Measurements from ENCODE around the gene TMEM63A.
"Not testable (repeated sequence)": the region's sequence is repeated elsewhere in the genome, so short reads cannot be mapped to it uniquely, and the experiment has no call there.

Gene TMEM63A

DNA sequence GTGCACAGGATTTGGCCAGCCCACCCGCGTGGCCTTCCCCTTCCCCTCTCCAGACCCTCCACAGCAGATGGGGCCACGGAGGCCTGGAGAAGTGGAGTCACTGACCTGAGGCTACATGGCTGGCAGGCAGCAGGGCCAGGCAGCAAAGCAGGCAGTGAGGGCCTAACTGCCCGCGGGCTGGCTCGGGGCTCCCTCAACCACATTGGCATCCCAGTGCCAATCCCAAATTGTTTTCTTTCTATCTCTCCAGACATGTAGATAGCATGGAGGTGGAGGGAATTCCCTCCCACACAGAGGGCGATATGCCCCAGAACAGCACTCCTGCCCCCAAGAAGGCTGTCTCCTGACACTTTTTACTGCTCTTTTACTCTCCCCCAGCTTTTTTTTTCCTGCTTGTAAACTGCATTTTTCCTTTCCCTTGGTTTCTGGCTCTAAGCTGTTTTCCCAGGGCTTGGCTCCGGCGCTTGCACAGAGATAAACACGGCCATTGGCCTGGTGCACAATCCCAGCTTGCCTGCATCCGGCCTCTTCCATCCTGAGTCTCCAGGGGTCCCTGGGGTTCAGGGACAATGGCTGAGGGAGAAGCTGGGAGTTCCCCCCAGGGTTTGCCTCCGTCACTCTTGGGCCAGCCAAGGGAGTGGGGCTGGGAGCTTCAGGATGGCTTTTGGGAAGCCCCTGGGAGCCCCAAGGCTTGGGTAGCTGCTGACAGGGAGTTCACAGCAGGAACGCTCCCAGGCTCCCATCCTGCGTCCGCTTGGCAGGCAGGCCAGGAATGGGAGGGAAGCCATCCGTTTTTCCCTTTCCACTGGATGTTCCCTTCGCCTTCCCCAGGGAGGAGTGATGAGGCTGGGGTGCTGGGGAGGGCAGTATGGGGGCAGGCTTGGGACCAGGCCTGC is 65.3 kb downstream of the TMEM63A start:
- FAIRE-seq, result no peak

DNA sequence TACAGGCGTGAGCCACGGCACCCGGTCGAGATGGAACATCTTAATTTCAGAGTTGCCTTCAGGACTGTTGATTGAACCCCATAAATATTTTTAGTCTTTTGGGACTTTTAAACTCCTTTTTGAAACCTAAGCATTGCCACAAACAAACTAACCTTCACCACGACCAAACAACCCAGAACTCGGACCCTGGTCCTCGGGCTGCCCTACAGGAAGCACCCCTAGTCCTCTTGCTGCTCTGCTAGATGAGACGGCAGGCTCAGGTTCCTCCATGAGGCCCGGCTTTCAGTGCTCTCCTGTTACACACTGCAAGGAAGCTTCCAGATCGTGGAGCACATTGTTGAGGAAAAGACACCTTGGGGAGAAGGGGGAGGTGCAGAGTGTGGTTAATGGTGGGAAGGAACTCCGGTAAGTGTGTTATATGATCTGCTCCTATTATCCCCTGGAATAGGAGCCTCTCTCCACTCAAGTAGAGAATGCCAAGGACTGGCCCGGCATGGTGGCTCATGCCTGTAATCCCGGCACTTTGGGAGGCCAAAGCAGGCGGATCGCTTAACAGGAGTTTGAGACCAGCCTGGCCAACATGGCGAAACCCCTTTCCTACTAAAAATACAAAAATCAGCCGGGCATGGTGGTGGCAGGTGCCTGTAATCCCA is 66.5 kb downstream of the TMEM63A start:
- no peak for FAIRE-seq

DNA sequence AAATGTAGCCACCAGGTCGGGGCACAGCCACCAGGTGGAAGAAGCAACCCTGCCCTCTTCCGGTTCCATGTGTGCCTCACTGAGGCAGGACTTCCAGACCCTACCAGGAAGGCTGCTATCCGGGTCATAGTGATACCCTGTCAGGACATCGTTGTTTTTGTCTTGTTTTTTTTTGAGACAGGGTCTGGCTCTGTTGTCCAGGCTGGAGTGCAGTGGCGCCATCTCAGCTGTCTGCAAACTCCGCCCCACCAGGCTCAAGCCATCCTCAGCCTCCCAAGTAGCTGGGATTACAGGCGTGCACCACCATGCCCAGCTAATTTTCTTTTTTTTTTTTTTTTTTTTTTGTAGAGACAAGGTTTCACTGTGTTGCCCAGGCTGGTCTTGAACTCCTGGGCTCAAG is 67.1 kb downstream of the TMEM63A start:
- not testable (repeated sequence) for FAIRE-seq

DNA sequence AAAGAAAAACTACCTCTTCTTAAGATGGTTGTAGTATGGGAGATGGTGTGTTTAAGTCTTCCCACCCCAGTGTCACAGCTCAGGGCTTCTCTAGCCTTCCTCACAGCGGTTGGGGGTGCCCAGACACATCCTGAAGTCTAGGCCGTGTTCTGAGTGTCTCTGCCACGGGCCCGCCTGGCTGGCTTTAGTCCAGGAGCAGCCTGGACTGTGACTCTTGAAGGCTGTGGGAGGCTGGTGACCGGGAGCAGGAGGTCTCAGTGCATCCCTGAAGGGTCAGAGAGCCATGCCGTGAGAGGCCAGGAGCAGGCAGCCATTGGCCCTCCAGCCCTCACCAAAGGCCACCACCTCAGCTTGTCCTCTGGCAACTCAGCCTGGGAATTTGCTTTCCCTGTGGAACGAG is 67.8 kb downstream of the TMEM63A start:
- FAIRE-seq, result no peak

DNA sequence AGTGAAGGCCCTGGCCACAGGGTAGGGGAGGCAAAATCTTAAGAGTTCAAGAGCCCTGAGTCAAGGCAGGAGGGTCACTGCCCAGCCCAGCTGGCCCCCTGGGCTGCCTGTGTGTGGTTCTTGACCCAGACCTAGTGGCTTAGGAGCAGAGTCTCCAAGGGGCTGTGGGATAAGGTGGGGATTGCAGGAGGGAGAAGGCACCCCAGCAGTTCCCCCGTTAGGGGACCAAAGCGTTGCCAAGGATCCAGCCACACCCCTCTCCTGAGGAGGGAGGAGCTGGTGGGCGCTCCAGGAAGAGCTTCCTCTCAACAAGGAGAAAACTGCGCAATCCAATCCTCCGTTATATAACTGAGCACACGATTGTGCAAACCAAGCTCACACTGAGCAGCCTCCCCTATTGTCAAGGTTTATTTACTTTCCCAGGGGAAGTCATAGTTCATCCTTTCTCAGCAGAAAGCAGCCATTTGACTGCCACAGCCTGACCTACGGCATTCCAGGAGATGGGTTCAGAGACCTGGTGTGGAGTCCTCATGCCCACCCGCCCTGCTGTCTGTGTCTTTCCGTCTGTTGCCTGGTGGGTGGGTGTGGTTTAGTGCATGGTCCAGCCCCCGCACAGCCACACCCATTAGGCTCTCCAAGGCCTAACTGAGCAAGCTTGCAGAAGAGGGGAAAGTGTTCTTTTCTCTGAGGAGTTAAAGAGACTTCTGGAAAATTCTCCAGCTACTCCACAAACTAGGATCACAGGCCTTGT is 68.8 kb downstream of the TMEM63A start:
- FAIRE-seq, result no peak

DNA sequence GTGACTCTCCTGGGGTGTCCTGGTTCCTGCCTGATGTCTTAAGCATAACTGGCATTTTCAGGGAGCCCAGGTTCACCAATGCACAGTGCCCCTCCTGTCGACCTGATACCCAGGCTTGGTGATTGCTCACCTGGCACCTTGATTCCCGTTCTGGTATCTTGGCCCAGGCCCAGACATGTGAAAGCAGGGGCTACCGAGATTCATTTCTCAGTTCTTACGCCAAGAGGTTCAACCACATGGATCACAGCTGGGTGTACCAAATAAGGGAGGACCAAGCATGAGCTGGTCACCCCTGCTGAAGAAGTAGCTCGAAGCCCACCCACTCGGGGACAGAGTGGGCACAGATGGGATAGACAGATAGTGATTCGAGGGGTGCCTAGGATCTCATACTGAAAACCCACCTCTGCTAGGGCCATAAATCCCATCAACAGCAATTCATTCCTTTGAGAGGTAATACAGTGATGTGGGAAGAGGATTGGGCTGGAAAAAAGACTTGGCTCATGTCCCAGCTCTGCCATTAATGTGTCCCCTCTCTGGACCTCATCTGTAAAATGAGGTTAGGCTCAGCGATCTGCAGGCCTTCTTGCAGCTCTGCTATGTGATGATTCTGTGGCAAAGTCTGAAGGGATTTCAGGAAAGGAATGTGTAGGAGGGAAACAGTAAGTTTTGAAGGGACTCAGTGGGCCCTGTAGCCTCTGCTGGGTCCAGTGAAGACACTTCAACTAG is 69.5 kb downstream of the TMEM63A start:
- no peak for FAIRE-seq

DNA sequence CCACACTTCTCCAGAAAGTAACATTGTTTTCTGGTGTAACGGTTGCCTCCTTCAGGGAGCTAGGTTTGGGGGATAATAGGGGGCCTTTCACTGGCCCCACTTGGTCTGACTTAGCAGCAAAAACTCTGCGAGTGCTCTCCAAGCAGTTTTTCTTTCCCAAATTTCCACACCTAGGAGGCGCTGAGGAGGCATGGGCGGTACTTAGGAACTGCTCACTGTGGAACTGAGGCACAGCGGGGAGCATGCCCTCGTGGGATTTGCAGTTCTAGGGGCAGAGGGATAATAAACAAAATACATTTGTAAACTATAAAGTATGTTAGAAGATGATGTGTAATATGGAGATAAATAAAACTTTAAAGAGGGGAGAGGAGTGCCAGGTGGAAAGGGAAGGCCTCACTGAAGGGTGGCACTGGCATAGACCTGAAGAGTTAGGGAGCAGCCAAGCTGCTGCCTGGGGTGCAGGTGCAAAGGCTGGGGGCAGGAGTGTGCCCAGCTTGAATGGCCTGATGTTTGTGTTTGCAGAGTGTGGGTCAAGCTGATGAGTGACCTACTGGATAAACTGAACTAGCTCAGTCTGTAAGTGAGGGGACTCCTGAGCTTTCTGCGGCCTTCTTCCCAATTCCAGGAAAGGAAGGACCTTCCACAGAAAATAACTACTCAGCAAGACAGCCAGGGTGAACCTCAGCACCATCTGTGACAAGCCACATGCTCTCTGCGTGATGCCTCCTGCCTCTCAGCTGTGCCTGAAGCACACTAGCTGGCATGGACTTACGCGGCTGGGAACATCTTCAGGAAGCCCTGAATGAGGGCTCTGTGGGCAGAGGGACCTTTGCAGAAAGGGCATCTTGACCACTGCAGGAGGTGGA is 70.3 kb downstream of the TMEM63A start:
- FAIRE-seq, result no peak

DNA sequence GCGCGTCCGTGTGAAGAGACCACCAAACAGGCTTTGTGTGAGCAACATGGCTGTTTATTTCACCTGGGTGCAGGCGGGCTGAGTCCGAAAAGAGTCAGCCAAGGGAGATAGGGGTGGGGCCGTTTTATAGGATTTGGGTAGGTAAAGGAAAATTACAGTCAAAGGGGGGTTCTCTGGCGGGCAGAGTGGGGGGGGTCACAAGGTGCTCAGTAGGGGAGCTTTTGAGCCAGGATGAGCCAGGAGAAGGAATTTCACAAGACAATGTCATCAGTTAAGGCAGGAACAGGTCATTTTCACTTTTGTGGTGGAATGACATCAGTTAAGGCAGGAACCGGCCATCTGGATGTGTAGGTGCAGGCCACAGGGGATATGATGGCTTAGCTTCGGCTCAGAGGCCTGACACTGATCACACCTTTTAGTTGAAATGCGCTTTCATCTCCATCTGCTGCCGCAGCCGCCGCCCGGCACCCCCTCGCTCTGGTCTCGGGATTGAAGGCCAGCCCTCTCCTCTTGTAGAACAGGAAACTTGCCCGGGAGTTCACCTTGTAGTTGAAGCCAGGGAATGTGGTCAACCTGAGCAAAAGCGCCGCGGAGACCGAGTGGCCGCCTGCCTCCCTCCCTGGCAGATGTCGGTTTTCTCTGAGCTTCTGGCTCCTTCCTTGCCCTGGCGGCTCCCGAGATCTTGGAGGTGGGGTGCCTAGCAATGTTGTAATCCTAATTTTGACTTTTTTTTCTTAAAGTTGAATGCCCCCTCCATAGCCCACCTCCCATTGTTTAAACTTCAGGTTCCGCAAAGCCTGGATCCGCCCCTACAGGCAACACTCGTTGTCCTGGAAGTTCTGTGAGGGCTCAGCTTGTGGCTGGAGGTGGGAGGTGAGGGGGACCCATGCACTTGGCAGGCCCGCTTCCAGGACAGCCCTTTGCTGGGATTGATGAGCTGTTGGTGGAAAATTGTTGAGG is 71.3 kb downstream of the TMEM63A start:
- FAIRE-seq, result not testable (repeated sequence)

DNA sequence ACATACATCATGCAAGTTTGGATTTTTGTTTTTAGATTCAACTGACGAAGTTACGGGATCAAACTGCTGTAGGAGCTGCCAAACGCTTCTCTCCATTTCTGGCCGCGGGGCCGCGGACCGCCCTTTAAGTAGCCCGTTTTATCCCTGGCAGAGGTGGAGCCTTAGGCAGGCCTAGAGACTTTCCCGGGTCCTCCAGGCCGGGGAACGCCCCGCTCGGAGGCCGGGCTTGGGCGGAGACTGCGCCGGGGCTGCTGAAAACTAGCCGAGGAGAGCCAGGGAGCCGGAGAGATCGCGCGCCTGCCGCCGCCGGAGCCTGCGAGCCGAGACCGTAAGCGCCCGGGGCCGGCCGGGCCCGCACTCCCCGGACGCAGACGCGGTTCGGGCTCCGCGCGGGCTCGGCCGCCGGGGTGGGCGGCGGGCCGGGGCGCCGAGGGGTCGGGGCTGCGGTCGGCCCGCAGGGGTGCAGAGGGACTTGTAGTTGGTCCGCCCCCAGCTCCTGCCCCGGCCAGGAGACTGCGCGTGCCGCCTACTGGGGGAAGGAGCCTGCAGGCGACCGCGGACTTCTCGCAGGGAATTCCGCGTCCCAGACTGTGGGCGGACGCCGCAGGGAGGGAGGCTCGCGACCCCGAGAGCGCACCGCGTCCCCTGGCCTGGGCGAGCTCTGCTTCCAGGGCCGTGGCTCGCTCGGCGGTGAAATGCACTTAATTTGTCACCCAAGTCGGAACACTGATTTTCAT is 72.2 kb downstream of the TMEM63A start, which contains the start of gene EPHX1:
Gene EPHX1, plus strand, starts transcription at position 283 of the 737 bp plus-strand sequence. CDS start 18,606 bp downstream, outside the sequence.
- no peak for FAIRE-seq

DNA sequence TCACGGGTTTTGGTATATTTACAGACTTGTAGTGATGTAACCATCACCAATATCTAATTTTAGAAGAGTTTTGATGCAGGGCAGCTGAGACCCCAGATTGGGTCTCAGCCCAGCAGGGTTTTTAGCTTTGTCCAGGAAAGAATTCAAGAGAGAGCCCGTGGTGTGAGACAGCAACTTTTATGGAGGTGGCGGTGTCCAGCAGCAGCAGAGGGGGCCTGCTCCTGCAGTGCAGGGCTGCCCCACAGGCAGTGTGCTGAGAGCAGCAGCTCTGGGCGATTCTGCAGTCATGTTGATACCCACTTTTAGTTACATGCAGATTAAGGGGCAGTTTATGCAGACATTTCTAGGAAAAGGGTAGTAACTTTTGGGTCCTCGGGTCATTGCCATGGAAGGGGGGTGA is 74.0 kb downstream of the TMEM63A start:
- no peak for FAIRE-seq

DNA sequence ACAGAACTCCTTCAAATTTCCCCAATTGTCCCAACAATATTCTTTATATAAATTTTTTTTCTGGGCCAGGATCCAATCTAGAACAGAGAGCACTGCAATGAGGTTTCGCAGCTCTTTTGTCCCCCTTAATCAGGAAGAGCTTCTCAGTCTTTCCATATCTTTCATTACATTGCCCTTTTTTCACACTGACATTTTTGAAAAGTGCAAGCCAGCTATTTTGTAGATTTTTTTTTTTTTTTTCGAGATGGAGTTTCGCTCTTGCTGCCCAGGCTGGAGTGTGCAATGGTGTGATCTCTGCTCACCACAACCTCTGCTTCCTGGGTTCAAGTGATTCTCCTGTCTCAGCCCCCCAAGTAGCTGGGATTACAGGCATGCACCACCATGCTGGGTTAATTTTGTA is 75.4 kb downstream of the TMEM63A start:
- FAIRE-seq, result not testable (repeated sequence)

DNA sequence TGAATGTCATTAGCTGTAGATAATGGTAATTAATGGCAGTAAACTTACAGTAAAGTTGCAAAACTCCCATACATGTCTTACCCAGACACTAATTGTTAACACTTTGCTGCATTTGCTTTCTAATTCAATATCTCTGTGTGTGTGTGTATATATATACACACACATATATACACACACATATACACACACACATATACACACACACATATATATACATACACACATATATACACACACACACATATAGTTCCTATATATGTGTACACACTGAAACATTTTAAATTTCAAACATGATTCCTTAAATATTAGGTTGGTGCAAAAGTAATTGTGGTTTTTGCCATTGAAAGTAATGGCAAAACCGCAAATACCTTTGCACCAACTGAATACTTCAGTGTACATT is 75.9 kb downstream of the TMEM63A start:
- no peak for FAIRE-seq

DNA sequence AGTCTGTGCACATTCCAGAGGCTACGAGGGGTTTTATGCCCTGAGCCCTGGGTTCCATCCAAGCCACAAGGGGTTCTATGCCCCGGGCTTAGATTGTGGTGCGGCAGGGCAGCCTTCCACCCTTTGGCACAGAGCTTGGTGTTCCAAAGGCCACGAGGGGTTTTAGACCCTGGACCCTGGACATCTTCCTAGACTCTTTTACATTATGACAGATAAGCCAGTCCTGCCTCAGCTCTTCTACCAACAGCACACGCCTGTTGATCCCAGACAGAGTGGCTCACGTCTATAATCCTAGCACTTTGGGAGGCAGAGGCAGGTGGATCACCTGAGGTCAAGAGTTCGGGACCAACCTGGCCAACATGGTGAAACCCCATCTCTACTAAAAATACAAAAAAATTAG is 81.0 kb downstream of the TMEM63A start:
- not testable (repeated sequence) for FAIRE-seq

DNA sequence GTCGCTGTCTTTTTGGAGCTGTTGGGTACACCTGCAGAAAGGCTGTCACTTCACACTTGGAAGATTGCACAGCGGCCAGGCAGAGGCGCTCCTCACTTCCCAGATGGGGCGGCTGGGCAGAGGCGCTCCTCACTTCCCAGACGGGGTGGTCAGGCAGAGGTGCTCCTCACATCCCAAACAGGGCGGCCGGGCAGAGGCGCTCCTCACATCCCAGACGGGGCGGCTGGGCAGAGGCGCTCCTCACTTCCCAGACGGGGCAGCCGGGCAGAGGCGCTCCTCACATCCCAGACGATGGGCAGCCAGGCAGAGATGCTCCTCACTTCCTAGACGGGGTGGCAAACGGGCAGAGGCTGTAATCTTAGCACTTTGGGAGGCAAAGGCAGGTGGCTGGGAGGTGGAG is 86.1 kb downstream of the TMEM63A start:
- FAIRE-seq, result not testable (repeated sequence)

Data from colon (tissue), 2 donors.